Transverse colon (tissue), 3 donors: ENCODE results near the gene NFASC.

Source experiments
- CTCF ChIP-seq, 5 experiments: fragments of 200-600 bp in 3 of 5; fragments of 450-650 bp in 2 of 5; sonication (generic) in 3 of 5; IDR thresholded peaks; 1 replicate in 2 of 5; 2 replicates in 3 of 5; pipeline ENCODE4 v1.5.1; 2016 to 2017; ENCODE audit warnings: antibody characterized with exemption in 5 of 5, inconsistent platforms in 3 of 5, mild to moderate bottlenecking in 2 of 5, moderate library complexity in 1 of 5
- EP300 ChIP-seq: sonication (generic); formaldehyde crosslinking; IDR thresholded peaks from one replicate; pipeline ENCODE4 v1.6.1; 2017; ENCODE audit warnings: antibody characterized with exemption, low read depth
- POLR2A ChIP-seq: fragments of 450-650 bp; IDR thresholded peaks from one replicate; pipeline ENCODE4 v1.6.1; 2016; ENCODE audit warnings: antibody characterized with exemption, mild to moderate bottlenecking, moderate library complexity

DNA sequence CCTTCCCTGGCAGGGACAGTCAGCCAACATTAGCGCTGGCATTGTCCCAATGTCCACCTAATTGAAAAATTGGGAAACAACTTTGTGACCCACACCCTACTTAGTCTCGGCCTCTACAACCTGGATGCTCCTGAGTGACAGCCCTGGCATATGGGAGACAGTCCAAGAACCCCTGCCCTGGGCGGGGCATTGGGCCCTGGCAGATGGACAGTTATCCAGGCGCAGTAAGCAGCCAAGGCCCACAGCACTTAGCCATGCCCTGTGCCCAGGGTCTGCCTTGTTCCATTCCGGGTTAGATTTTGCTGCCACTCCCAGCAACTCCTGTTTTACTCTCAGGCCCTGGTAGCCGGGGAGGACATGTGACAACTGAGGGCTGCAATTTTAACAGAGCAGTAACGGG lies 50.3 kb downstream of the NFASC start:
- no peak for TF ChIP-seq POLR2A
- no peak for TF ChIP-seq CTCF (IDR thresholded peaks at IDR 0.05)
- TF ChIP-seq EP300 = no peak
